ENCODE results near the gene KCTD10. TPM values are rescaled to one million over a fixed set of nuclear protein-coding genes. Genes with fewer than 3 reads are reported as not detected.

KCTD10 gene
- total and polyA plus RNA-seq, 10 of the 15 experiments (the other 5 are each of a cell fraction or from before 2014, with no cell fraction given): 5.6 to 52.0 (median 34.2) TPM

GRCh38 chr12:109503611-109504010 is 26.5 kb upstream of the KCTD10 start (continued):
- no peak for TF ChIP-seq CUX1 (IDR thresholded peaks at IDR 0.05; ENCODE audit: insufficient replicate concordance, low read depth, low read length)
- TF ChIP-seq MYB (IDR thresholded peaks at IDR 0.05; ENCODE audit: borderline replicate concordance, low read depth, low read length): no peak

- no peak overlapping the region for H3K4me3 ChIP-seq
- H3K27ac ChIP-seq (ENCODE audit: control insufficient read depth, insufficient read depth): no peak overlapping the region
- no peak for ATAC-seq
- in situ Hi-C loops (cut with MboI) (no loop called here), intact Hi-C loops (cut with micrococcal nuclease; ENCODE audit: unreplicated experiment) (no loop called here)
- no peak for DNase-seq (ENCODE audit: low read depth, low spot score)
- 91% methylated on average over 5 of the region's 5 CpGs for WGBS (ENCODE audit: insufficient coverage, insufficient replicate concordance, low lambda C conversion rate, missing lambda C conversion rate)
- H3K4me1 ChIP-seq (ENCODE audit: control insufficient read depth, insufficient read depth, low read length): no peaks in the 10 kb centered on the region
- H3K79me2 ChIP-seq (ENCODE audit: control insufficient read depth, insufficient read depth, low read length): no peaks in the 10 kb centered on the region
- no peaks in the 10 kb centered on the region for H3K9me3 ChIP-seq (replicated peaks; ENCODE audit: control insufficient read depth, insufficient read depth, low read length)
- no peak for FAIRE-seq
- no peaks in the 10 kb centered on the region for H4K20me1 ChIP-seq (ENCODE audit: control insufficient read depth, insufficient read depth)
- RAD21 ChIA-PET (ENCODE audit: unreplicated experiment): no interaction called here
- no peak overlapping the region for H3K4me2 ChIP-seq (ENCODE audit: control insufficient read depth, insufficient read depth)
- H3K36me3 ChIP-seq (ENCODE audit: control insufficient read depth in 2 of 2, insufficient read depth in 2 of 2, low read length in 1 of 2): peaks cover 3 to 33% of the 10 kb centered on the region in 2 experiments
- H3K9ac ChIP-seq (ENCODE audit: control insufficient read depth, insufficient read depth, low read length): no peak overlapping the region
- no peaks in the 10 kb centered on the region for H3K27me3 ChIP-seq (replicated peaks in 1 of 2; ENCODE audit: control insufficient read depth in 2 of 2, insufficient read depth in 2 of 2, low read length in 1 of 2)
- POLR2A ChIA-PET: no interaction called here
- TF ChIP-seq HDAC2 (IDR thresholded peaks at IDR 0.05) (no peak), ZNF384 (IDR thresholded peaks at IDR 0.05; ENCODE audit: borderline replicate concordance, low read depth, low read length) (no peak), MEF2A (IDR thresholded peaks at IDR 0.05; ENCODE audit: insufficient read depth, low read depth, low read length) (no peak), IRF5 (IDR thresholded peaks at IDR 0.05; ENCODE audit: borderline replicate concordance) (no peak), TCF7 (IDR thresholded peaks at IDR 0.05; ENCODE audit: borderline replicate concordance) (no peak)
- BruUV-seq (replicated peaks): no TSS peak
- CTCF ChIA-PET: no interaction called here
- H2AFZ ChIP-seq (ENCODE audit: control insufficient read depth, low read depth, low read length): no peak overlapping the region
- SMC1A ChIA-PET (ENCODE audit: uncharacterized antibody, unreplicated experiment): no interaction called here
Observed at GRCh38 chr12:109502332-109502731, 25.2 kb upstream of the KCTD10 start.
